NCI-H1048 (cell line): ENCODE data around the gene GAB1.

ENCODE experiments used
- DNase-seq: peaks from one replicate; lab custom pipeline; 2025; lab: John Stamatoyannopoulos, UW

The GAB1 gene

DNA sequence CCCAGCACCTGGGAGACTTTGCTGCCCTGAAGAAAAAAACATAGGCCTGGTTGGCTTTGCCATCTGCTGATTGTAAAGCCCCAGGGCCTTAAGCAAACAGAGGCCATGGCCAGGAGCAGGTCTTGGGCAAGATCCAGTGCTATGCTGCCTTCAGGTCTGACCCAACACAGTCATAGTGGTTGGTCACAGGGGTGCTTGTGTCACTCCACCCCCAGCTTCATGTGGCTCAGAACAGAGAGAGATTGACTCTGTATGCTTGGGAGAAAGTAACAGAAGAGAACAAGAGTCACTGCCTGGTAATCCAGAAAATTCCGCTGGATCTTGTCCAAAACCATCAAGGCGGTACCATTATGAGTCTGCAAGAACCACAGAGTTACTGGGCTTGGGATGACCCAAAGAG, 152.4 kb downstream of the GAB1 start:
- DNase-seq = no peak

DNA sequence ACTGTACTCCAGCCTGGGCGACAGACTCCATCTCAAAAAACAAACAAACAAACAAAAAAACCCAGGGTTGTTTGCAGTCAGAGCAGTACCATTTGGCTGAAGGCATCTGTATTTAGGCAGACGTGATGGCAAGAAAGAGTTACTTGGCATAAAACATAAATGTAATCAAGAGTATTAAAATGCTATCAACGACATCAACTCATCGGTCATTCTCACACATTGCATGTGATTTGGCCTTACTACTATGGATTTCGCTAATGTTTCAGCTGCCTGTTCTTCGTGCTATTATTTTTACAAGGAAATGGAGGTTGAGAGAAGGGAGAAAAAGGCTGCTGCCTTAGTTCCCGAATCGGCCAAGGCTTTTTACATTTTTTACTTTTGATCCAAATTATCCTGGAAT, 161.3 kb downstream of the GAB1 start:
- DNase-seq = no peak

DNA sequence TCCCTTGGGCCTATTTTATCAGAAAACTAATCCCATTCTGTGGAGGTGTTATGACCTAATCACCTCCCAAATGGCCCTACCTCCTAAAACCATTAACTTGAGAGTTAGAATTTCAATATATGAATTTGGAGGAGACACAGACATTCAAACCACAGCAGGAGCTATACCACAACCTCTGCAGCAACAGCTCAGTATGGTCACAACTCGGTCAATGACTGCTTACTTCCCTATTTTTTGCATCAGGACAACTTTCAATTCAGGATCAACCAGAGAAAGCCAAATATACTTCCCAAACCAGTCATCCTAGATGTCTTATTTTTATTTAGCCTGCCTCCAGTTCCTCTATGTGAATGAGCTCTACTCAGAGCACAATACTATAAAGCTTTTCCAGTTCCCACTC, 165.6 kb downstream of the GAB1 start:
- DNase-seq = no peak

DNA sequence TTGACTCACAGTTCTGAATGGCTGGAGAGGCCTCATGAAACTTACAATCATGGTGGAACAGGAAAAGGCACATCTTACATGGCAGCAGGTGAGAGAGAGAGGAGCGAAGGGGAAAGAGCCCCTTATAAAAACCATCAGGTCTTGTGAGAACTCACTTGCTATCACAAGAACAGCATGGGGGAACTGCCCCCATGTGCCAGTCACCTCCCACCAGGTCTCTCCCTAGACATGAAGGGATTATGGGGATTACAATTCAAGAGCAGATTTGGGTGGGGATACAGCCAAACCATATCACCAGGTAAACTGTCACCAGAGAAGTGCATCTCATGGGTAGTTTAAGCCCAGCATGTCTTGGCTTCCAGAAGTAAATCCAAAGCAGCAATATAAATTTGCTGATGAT, 169.4 kb downstream of the GAB1 start:
- no peak for DNase-seq

DNA sequence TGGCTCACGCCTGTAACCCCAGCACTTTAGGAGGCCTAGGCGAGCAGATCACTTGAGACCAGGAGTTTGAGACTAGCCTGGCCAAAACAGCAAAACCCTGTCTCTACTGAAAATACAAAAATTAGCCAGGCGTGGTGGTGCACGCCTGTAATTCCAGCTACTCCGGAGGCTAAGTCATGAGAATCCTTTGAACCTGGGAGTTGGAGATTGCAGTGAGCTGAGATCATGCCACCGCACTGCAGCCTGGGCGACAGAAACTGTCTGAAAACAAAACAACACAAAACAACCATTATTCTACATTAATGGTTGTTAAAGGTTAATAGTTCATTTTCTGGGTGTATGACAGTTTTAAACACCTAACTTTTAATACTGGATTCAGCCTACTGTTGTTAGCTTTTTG, 175.2 kb downstream of the GAB1 start:
- no peak for DNase-seq

DNA sequence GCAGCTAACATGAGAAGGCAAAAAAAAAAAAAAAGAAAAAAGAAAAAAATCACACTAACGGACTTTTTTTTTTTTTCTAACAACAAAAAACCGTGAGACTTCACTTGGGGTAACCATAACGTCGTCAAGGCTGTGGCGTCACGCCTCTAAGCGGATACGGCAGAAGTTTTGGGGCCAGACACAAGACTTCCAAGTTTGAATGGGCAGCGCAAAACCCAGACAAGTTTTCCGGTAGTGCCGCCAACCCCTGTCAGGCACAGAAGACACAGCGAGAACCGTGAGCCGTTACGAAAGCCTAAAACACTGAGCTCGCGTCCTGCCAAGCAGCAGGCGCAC, 176.3 kb downstream of the GAB1 start:
- peak; percentile 67 for DNase-seq

DNA sequence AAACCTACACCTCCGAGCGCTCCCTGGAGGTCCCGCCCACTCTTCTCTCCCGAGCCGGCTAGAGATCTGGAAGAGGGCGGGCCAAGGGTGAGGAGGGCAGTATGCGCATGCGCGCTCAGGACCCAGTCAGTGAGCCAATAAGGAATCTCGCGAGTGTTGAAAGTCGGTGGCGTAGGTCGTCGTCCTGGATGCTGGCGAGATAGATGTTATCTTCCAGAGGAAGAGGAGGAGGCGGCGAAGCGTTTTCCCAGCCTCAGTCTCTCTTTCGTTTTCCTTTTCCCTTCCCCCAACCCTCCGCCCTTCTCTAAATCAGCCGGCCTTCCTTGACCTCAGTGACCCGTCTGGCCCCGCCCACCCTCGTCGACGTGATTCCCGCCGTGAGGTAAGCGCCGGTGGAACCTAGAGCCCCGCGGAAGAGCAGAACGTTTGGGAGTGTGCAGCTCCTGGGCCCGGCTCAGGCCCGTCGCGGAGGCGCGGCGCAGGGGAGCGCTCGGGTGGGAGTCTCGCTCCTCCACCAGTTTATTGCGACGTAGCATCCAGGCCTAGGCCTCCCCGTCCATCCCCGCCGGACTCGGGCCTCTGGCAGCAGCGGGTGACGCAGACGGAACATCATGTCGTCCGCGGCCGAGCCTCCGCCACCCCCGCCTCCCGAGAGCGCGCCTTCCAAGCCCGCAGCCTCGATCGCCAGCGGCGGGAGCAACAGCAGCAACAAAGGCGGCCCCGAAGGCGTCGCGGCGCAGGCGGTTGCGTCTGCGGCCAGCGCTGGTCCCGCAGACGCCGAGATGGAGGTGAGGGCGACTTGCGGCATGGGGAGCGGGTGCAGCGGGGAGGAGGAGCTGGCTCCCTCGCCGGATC, 176.9 kb downstream of the GAB1 start, which contains the start of gene SMARCA5:
SMARCA5 (plus strand) TSS at position 389 of the 855 bp plus-strand sequence; CDS start at position 612, 223 bp downstream.
- DNase-seq = peak; percentile 90

DNA sequence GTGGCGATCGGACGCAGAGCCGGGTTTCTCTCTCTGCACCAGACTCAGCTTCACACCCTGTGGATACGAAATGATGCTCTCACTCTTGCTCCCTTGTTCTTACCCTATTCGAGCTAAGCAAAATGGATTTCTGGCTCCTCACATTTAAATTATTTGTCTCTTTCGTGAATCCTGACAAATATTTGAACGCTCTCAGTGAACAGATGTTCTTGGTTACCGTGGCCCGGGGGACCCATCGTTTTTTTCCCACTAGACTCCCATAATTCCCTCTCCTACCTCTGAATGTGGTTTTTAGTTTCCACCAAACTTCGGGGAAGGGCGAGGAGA, 177.5 kb downstream of the GAB1 start:
- DNase-seq = no peak

DNA sequence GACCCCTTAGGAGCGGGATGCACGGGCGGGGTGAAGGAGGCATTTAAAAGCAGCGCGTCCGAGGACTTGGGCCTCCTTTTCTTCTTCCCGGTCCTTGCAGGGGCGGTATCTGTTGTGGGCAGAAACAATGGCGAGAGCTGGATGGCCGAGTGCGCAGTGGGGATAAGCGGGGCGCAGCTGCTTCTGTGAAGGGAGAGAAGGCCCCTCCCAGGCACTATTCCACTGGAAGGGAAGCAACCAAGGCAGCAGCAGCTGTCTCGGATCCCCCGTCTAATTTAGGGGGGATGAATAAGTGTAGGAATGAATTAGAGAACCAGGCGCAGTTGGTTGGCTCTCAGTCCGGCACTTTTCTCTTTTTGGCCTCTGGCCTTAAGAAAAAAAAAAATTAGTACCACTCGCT, 177.8 kb downstream of the GAB1 start:
- DNase-seq = peak; percentile 1

DNA sequence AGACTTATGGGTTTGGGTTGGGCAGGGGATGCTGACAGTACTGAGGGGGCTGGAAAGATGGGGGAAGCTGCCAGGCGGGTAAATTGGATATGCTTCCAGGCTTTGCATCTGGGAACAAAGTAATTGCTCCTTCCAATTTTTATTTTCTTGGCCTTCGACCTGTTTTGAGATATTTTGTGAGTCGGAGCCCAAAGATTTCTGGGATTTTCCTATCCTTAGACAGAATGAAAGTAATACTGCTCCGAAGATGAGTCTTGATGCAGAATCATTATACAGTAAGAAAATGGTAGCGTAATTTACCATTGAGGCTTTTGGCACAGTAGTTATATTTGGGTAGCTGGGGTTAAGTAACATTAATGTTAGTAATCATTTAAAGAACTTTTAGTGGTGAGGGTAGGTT, 178.2 kb downstream of the GAB1 start:
- DNase-seq = no peak

DNA sequence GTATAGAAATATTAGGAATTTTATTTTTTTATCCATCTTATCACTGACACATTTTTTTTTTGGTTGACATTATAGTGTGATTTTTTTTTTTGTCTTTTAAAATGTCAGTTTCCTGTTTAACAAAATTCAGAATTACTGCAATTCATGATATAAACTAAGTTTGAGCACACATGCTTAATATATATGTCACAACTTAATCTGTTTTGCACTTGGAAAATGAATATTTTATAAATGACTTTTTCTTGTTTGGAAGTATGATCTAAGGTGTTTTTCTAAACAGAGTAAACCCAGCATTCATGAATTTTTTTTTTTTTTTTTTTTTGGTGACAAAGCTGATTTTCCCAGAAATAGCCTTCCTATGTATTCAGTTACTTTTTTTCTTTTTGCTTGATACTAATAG, 179.2 kb downstream of the GAB1 start:
- no peak for DNase-seq

DNA sequence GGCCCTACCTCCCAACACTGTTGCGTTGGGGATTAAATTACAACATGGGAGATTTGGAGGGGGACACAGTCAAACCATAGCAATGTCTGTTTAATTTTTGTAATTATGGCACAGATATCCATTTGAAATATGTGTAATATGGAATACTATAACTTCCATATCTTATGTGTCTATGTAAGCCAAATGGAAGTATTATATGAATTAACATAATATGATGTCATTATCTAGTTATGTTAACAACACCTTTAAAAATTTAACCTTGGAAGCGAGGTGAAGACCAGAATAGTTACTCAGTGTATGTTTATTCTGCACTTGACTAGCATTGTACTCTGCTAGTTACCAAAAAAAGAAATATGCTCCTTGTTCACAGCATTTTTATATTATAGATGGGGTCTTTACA, 181.1 kb downstream of the GAB1 start:
- no peak for DNase-seq
